NT2/D1 (cell line): ENCODE measurements around the gene TCF19.

ENCODE experiments used
- SUZ12 ChIP-seq: IDR thresholded peaks from 2 replicates; pipeline ENCODE4 v1.6.1; 2011; ENCODE audit not compliant: insufficient read length, insufficient read depth; ENCODE audit errors: extremely low read depth
- YY1 ChIP-seq: IDR thresholded peaks from 2 replicates; pipeline ENCODE4 v1.6.1; 2011; ENCODE audit not compliant: insufficient read length, insufficient read depth

DNA sequence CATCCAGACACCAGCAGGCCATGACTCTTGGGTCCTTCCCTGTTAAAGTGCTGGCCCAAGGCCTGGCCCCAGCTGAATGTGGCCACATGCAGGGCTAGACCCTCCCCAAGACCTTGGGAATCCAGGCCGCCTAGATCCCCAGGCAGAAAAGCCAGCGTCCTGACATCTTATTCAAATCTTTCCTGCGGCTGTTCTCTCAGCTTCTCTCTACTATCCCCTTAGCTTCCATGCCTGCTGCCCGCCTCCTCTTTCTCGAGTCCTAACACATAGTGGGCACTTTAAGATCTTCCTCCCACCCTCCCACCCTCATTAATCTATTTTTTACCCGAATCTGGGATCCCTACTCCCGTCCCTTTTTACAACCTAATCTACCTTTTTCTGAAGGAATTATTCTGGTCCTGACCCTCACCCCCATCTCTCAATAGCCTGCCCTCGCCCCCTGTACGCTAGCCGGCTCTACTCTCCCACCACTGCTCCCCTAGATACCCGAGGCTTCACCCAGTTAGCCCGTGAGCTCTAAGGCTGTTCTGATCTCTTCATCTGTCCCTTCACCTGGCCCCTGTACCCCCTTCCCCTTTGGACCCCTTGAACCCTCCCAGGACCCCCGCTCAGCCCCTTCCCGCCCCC is 763 bp upstream of the TCF19 start, which contains the start of gene CCHCR1:
- TF ChIP-seq YY1 = no peak
- no peak for TF ChIP-seq SUZ12
